Glutamatergic neuron (in vitro differentiated cells): Measurements from ENCODE around the gene USP24. TPM values are rescaled to one million over a fixed set of nuclear protein-coding genes. Genes with fewer than 3 reads are reported as not detected.

Experiments
- DNase-seq: peaks from one replicate; pipeline ENCODE4 v3.0.0; 2022
- H3K27ac Mint-ChIP-seq: one replicate; pipeline ENCODE4 v1.8.0; 2020; ENCODE audit warnings: mild to moderate bottlenecking, mixed read lengths, inconsistent platforms; ENCODE audit not compliant: unreplicated experiment
- H3K27me3 Mint-ChIP-seq: one replicate; pipeline ENCODE4 v1.8.0; 2020; ENCODE audit warnings: mild to moderate bottlenecking, moderate library complexity, mixed read lengths, inconsistent platforms; ENCODE audit not compliant: unreplicated experiment
- H3K36me3 Mint-ChIP-seq: one replicate; pipeline ENCODE4 v1.8.0; 2020; ENCODE audit warnings: mild to moderate bottlenecking, mixed read lengths, inconsistent platforms; ENCODE audit not compliant: unreplicated experiment
- H3K4me1 Mint-ChIP-seq: one replicate; pipeline ENCODE4 v1.8.0; 2020; ENCODE audit warnings: mild to moderate bottlenecking, low read depth, mixed read lengths, inconsistent platforms; ENCODE audit not compliant: unreplicated experiment
- H3K4me3 Mint-ChIP-seq: one replicate; pipeline ENCODE4 v1.8.0; 2020; ENCODE audit warnings: mild to moderate bottlenecking, mixed read lengths, inconsistent platforms; ENCODE audit not compliant: unreplicated experiment
- H3K9me3 Mint-ChIP-seq: one replicate; pipeline ENCODE4 v1.8.0; 2020; ENCODE audit warnings: mild to moderate bottlenecking, moderate library complexity, mixed read lengths, inconsistent platforms; ENCODE audit not compliant: unreplicated experiment
- CTCF ChIP-seq: fragments of 200-600 bp; sonication (generic); IDR thresholded peaks from one replicate; pipeline ENCODE4 v1.5.0; 2021; ENCODE audit not compliant: partially characterized antibody, unreplicated experiment
- total RNA-seq: library from RNA; stranded (reverse); fragmentation: NEBNext Ultra II Directional; extraction: Animal tissue kit (Norgen Biotek cat#: 25700); gene quantifications from one replicate; pipeline ENCODE4 v1.2.1, GENCODE V29; 2021; ENCODE audit not compliant: unreplicated experiment

Gene USP24
- total RNA-seq, 1 donor from 2014 or later: 54.6 TPM

GRCh38 chr1:55155522-55155921, 59.6 kb downstream of the USP24 start:
- H3K27ac Mint-ChIP-seq: no peak overlapping the region
- no peaks in the 10 kb centered on the region for H3K4me1 Mint-ChIP-seq
- H3K36me3 Mint-ChIP-seq: no peaks in the 10 kb centered on the region
- H3K27me3 Mint-ChIP-seq: no peaks in the 10 kb centered on the region
- DNase-seq: no peak
- H3K4me3 Mint-ChIP-seq: no peak overlapping the region
- H3K9me3 Mint-ChIP-seq: no peaks in the 10 kb centered on the region
- no peak for TF ChIP-seq CTCF

- TF ChIP-seq CTCF: no peak
- no peaks in the 10 kb centered on the region for H3K4me1 Mint-ChIP-seq
- no peak overlapping the region for H3K4me3 Mint-ChIP-seq
- no peaks in the 10 kb centered on the region for H3K36me3 Mint-ChIP-seq
- no peaks in the 10 kb centered on the region for H3K27me3 Mint-ChIP-seq
- H3K27ac Mint-ChIP-seq: no peak overlapping the region
- no peak for DNase-seq
- no peaks in the 10 kb centered on the region for H3K9me3 Mint-ChIP-seq
These were observed 60.5 kb downstream of the USP24 start for GRCh38 chr1:55154616-55155015.

- no peak overlapping the region for H3K4me3 Mint-ChIP-seq
- no peaks in the 10 kb centered on the region for H3K27me3 Mint-ChIP-seq
- DNase-seq: no peak
- no peaks in the 10 kb centered on the region for H3K36me3 Mint-ChIP-seq
- H3K4me1 Mint-ChIP-seq: no peaks in the 10 kb centered on the region
- TF ChIP-seq CTCF: no peak
- H3K27ac Mint-ChIP-seq: no peak overlapping the region
- H3K9me3 Mint-ChIP-seq: no peaks in the 10 kb centered on the region
These were observed 62.1 kb downstream of the USP24 start for GRCh38 chr1:55153031-55153430.

GRCh38 chr1:55150880-55151588, 64.1 kb downstream of the USP24 start:
- Mint-ChIP-seq H3K27ac (no peak overlapping the region), H3K27me3 (no peaks in the 10 kb centered on the region), H3K4me3 (no peak overlapping the region), H3K4me1 (no peaks in the 10 kb centered on the region), H3K9me3 (no peaks in the 10 kb centered on the region), H3K36me3 (no peaks in the 10 kb centered on the region)
- no peak for DNase-seq
- no peak for TF ChIP-seq CTCF

- DNase-seq: no peak
- H3K27ac Mint-ChIP-seq: no peak overlapping the region
- no peak for TF ChIP-seq CTCF
- no peaks in the 10 kb centered on the region for H3K27me3 Mint-ChIP-seq
- H3K9me3 Mint-ChIP-seq: no peaks in the 10 kb centered on the region
- no peak overlapping the region for H3K4me3 Mint-ChIP-seq
- H3K4me1 Mint-ChIP-seq: no peaks in the 10 kb centered on the region
- H3K36me3 Mint-ChIP-seq: no peaks in the 10 kb centered on the region
These were observed 66.5 kb downstream of the USP24 start for GRCh38 chr1:55148676-55149075.
